Thoracic aorta (tissue), 2 donors: ENCODE data around the gene PRICKLE1. TPM values are rescaled to one million over a fixed set of nuclear protein-coding genes. Genes with fewer than 3 reads are reported as not detected.
A peak's percentile ranks its signal among the peaks of the same experiment; 100 is the strongest.

Experiments used
- ATAC-seq: fragments of 150-250 bp; one replicate; pipeline ENCODE4 v1.8.0; 2017; ENCODE audit warnings: low read depth; ENCODE audit not compliant: insufficient number of reproducible peaks, low FRiP score
- DNase-seq: peaks from one replicate; pipeline ENCODE4 v3.0.0-alpha.2; 2020; ENCODE audit warnings: low spot score
- H3K27ac ChIP-seq, 2 donors: fragments of 200-600 bp; sonication (generic); 1 replicate in 1 of 2; 2 replicates in 1 of 2; pipeline ENCODE4 v1.5.1; 2016; ENCODE audit warnings: mild to moderate bottlenecking in 2 of 2, moderate library complexity in 2 of 2
- H3K27me3 ChIP-seq: fragments of 200-600 bp; sonication (generic); replicated peaks from 2 replicates; pipeline ENCODE4 v1.6.0; 2016; ENCODE audit warnings: mild to moderate bottlenecking; ENCODE audit not compliant: insufficient read depth
- H3K36me3 ChIP-seq: fragments of 200-600 bp; sonication (generic); one replicate; pipeline ENCODE4 v1.5.1; 2016
- H3K4me1 ChIP-seq, 2 donors: fragments of 200-600 bp; sonication (generic); 1 replicate in 1 of 2; 2 replicates in 1 of 2; pipeline versions ENCODE4 v1.5.1 to v1.6.0; 2016; ENCODE audit warnings: low read depth in 2 of 2, mild to moderate bottlenecking in 1 of 2; ENCODE audit not compliant: control insufficient read depth in 1 of 2
- H3K4me3 ChIP-seq: fragments of 200-600 bp; sonication (generic); 2 replicates; pipeline ENCODE4 v1.5.1; 2016; ENCODE audit warnings: mild to moderate bottlenecking
- H3K9me3 ChIP-seq: fragments of 200-600 bp; sonication (generic); 2 replicates; pipeline ENCODE4 v1.5.1; 2016
- CTCF ChIP-seq: fragments of 200-600 bp; sonication (generic); IDR thresholded peaks from one replicate; pipeline ENCODE4 v1.5.1; 2019; ENCODE audit warnings: antibody characterized with exemption
- total RNA-seq, 2 donors: library from RNA; depleted of rRNA; stranded (reverse); fragments of >200 nt; gene quantifications; one replicate each; pipeline versions ENCODE4 v1.1.0 to v1.2.3, GENCODE V29; 2016

PRICKLE1 gene
- total RNA-seq, 2 donors from 2014 or later: 3.9 to 11.5 TPM

GRCh38 chr12:42570076-42570475 is 19.5 kb downstream of the PRICKLE1 start:
- no peak for TF ChIP-seq CTCF
- H3K4me3 ChIP-seq: no peak overlapping the region
- H3K9me3 ChIP-seq: no peaks in the 10 kb centered on the region
- peaks cover 0 to 14% of the 10 kb centered on the region in 2 donors for H3K4me1 ChIP-seq
- no peaks in the 10 kb centered on the region for H3K36me3 ChIP-seq
- DNase-seq (no peak), ATAC-seq (no peak)
- no peak overlapping the region for H3K27ac ChIP-seq
- H3K27me3 ChIP-seq: no peaks in the 10 kb centered on the region

- H3K27me3 ChIP-seq: no peaks in the 10 kb centered on the region
- peak; percentile 59 for TF ChIP-seq CTCF
- no peaks in the 10 kb centered on the region for H3K9me3 ChIP-seq
- H3K4me3 ChIP-seq: no peak overlapping the region
- ATAC-seq: no peak
- DNase-seq: no peak
- no peaks in the 10 kb centered on the region for H3K36me3 ChIP-seq
- no peak overlapping the region for H3K27ac ChIP-seq
- H3K4me1 ChIP-seq: peaks cover 0 to 11% of the 10 kb centered on the region in 2 donors
These were observed 20.3 kb downstream of the PRICKLE1 start for GRCh38 chr12:42568952-42569915.

GRCh38 chr12:42565633-42566032 is 23.9 kb downstream of the PRICKLE1 start:
- Histone ChIP-seq H3K36me3 (no peaks in the 10 kb centered on the region), H3K27me3 (no peaks in the 10 kb centered on the region), H3K4me3 (no peak overlapping the region), H3K27ac (no peak overlapping the region), H3K9me3 (no peaks in the 10 kb centered on the region), H3K4me1 (peaks cover 0 to 11% of the 10 kb centered on the region in 2 donors)
- no peak for TF ChIP-seq CTCF
- ATAC-seq: no peak
- DNase-seq: no peak

GRCh38 chr12:42564996-42565395 is 24.6 kb downstream of the PRICKLE1 start:
- no peaks in the 10 kb centered on the region for H3K36me3 ChIP-seq
- peak overlapping the region in 1 of 2 donors; percentile 5 for H3K27ac ChIP-seq
- no peaks in the 10 kb centered on the region for H3K9me3 ChIP-seq
- peaks cover 0 to 11% of the 10 kb centered on the region in 2 donors for H3K4me1 ChIP-seq
- no peak for DNase-seq
- no peaks in the 10 kb centered on the region for H3K27me3 ChIP-seq
- H3K4me3 ChIP-seq: no peak overlapping the region
- no peak for TF ChIP-seq CTCF
- ATAC-seq: no peak

- Histone ChIP-seq H3K9me3 (no peaks in the 10 kb centered on the region), H3K36me3 (no peaks in the 10 kb centered on the region), H3K4me3 (no peak overlapping the region), H3K4me1 (peaks cover 0 to 11% of the 10 kb centered on the region in 2 donors), H3K27ac (peak overlapping the region in 1 of 2 donors; percentile 5), H3K27me3 (no peaks in the 10 kb centered on the region)
- no peak for ATAC-seq
- no peak for DNase-seq
- TF ChIP-seq CTCF: no peak
These were observed 25.0 kb downstream of the PRICKLE1 start for GRCh38 chr12:42564556-42564955.
